HEK293T (cell line): ENCODE data around the gene BRIP1.
"Not testable (repeated sequence)": the region's sequence is repeated elsewhere in the genome, so short reads cannot be mapped to it uniquely, and the experiment has no call there.

ENCODE experiments used
- CTCF ChIA-PET: fragments of 350-600 bp; formaldehyde crosslinking; extraction: SDS; loops from one replicate; lab custom pipeline; 2021; ENCODE audit warnings: antibody characterized with exemption, inconsistent platforms; lab: Yijun Ruan, JAX
- POLR2A ChIA-PET: fragments of 350-600 bp; formaldehyde crosslinking; extraction: SDS; loops from one replicate; lab custom pipeline; 2020; ENCODE audit warnings: antibody characterized with exemption, inconsistent platforms; lab: Yijun Ruan, JAX
- DNase-seq: peaks from one replicate; pipeline ENCODE4 v3.0.0; 2012; ENCODE audit warnings: mixed read lengths; ENCODE audit errors: extremely low spot score
- ARNT ChIP-seq: fragments of 450-650 bp; IDR thresholded peaks from 2 replicates; pipeline ENCODE4 v1.6.1; 2017; ENCODE audit warnings: mild to moderate bottlenecking
- BHLHE40 ChIP-seq: fragments of 450-650 bp; IDR thresholded peaks from 2 replicates; pipeline ENCODE4 v1.6.1; 2016; ENCODE audit warnings: mild to moderate bottlenecking, moderate library complexity, borderline replicate concordance
- CTBP1 ChIP-seq: fragments of 450-650 bp; IDR thresholded peaks from 2 replicates; pipeline ENCODE4 v1.6.1; 2016; ENCODE audit warnings: borderline replicate concordance
- ELF4 ChIP-seq: fragments of 450-650 bp; IDR thresholded peaks from 2 replicates; pipeline ENCODE4 v1.6.1; 2017; ENCODE audit warnings: antibody characterized with exemption
- FOXA1 ChIP-seq: fragments of 450-650 bp; IDR thresholded peaks from 2 replicates; pipeline ENCODE4 v1.6.1; 2016; ENCODE audit warnings: mild to moderate bottlenecking
- FOXK2 ChIP-seq: fragments of 450-650 bp; IDR thresholded peaks from 2 replicates; pipeline ENCODE4 v1.6.1; 2016; ENCODE audit warnings: mild to moderate bottlenecking
- FOXM1 ChIP-seq: fragments of 450-650 bp; IDR thresholded peaks from 2 replicates; pipeline ENCODE4 v1.6.1; 2017; ENCODE audit warnings: mild to moderate bottlenecking, borderline replicate concordance
- HDGF ChIP-seq: fragments of 450-650 bp; IDR thresholded peaks from 2 replicates; pipeline ENCODE4 v1.6.1; 2017; ENCODE audit warnings: antibody characterized with exemption, borderline replicate concordance
- L3MBTL2 ChIP-seq: fragments of 450-650 bp; conservative IDR thresholded peaks from 2 replicates; pipeline ENCODE4 v1.6.1; 2016; ENCODE audit warnings: mild to moderate bottlenecking
- LEF1 ChIP-seq: fragments of 450-650 bp; IDR thresholded peaks from 2 replicates; pipeline ENCODE4 v1.6.1; 2017; ENCODE audit warnings: mild to moderate bottlenecking, borderline replicate concordance
- NFRKB ChIP-seq: fragments of 450-650 bp; IDR thresholded peaks from 2 replicates; pipeline ENCODE4 v1.6.1; 2016; ENCODE audit warnings: mild to moderate bottlenecking, moderate library complexity
- SP1 ChIP-seq: fragments of 450-650 bp; IDR thresholded peaks from 2 replicates; pipeline ENCODE4 v1.6.1; 2017
- SUZ12 ChIP-seq: fragments of 450-650 bp; IDR thresholded peaks from 2 replicates; pipeline ENCODE4 v1.6.1; 2016; ENCODE audit warnings: mild to moderate bottlenecking
- TARDBP ChIP-seq: fragments of 450-650 bp; IDR thresholded peaks from 2 replicates; pipeline ENCODE4 v1.6.1; 2016
- ZNF384 ChIP-seq: fragments of 450-650 bp; IDR thresholded peaks from 2 replicates; pipeline ENCODE4 v1.6.1; 2016
- TF ChIP-seq, protein P1 (sequence below): fragments of 450-650 bp; IDR thresholded peaks from 2 replicates; pipeline ENCODE4 v1.6.1; 2016

BRIP1 gene

DNA sequence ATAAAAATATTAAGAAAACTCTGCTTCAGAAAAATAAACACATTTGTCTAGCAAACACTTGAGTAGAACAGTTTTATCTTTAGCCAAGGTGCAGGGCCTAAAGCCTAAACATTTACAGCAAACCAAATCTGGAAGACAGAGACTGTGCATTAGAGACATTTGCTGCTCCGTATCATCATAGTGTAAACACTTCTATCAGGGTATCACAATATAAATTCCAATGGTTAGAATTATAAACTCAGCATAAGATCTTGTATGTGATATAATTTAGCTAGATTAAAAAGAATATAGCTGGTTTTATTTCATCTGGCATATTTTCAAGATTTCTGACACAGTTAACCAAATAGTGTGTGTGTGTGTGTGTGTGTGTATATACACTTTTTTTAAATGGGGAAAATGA, 138.6 kb downstream of the BRIP1 start:
- ChIA-PET CTCF (interaction anchor here (0.6 kb wide), 1 partner anchor 188 kb away, joined by 4 read pairs; no protein-coding TSS in a partner anchor), POLR2A (no interaction called here)
- no peak for DNase-seq
- TF ChIP-seq BHLHE40 = no peak
- TF ChIP-seq ARNT = no peak
- TF ChIP-seq, protein P1, sequence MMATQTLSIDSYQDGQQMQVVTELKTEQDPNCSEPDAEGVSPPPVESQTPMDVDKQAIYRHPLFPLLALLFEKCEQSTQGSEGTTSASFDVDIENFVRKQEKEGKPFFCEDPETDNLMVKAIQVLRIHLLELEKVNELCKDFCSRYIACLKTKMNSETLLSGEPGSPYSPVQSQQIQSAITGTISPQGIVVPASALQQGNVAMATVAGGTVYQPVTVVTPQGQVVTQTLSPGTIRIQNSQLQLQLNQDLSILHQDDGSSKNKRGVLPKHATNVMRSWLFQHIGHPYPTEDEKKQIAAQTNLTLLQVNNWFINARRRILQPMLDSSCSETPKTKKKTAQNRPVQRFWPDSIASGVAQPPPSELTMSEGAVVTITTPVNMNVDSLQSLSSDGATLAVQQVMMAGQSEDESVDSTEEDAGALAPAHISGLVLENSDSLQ = no peak
- no peak for TF ChIP-seq ELF4
- no peak for TF ChIP-seq SUZ12
- no peak for TF ChIP-seq HDGF
- TF ChIP-seq L3MBTL2 = no peak
- TF ChIP-seq CTBP1 = no peak
- no peak for TF ChIP-seq TARDBP
- no peak for TF ChIP-seq SP1
- no peak for TF ChIP-seq NFRKB
- TF ChIP-seq LEF1 = no peak
- TF ChIP-seq ZNF384 = no peak
- no peak for TF ChIP-seq FOXA1
- TF ChIP-seq FOXM1 = no peak
- TF ChIP-seq FOXK2 = no peak

DNA sequence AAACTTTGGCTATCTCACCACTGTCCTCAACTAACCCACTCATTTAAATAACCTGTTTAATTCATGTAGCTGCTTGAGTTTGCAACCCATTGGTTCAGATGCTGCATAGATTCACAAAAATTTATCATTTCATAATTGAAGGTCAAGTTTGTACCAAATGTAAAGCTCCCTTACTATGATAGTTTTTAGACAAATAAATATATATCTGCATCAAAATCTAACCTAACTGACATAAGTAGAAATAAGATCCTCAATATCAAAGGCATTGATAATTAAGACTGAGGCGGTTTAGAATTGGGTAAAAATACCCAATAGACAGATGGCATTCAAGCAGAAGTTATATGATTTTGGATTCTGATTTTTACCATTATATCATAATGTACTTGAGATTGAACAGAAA, 139.4 kb downstream of the BRIP1 start:
- ChIA-PET POLR2A (no interaction called here), CTCF (interaction anchor here (0.6 kb wide), 1 partner anchor 865 kb away, joined by 8 read pairs; no protein-coding TSS in a partner anchor)
- no peak for DNase-seq
- TF ChIP-seq HDGF (no peak), FOXK2 (no peak), BHLHE40 (no peak), FOXM1 (no peak), SUZ12 (no peak), SP1 (no peak), NFRKB (no peak), TARDBP (no peak), ELF4 (no peak), CTBP1 (no peak), FOXA1 (no peak), ARNT (no peak), L3MBTL2 (no peak), ZNF384 (no peak), LEF1 (no peak)
- TF ChIP-seq, protein P1 = no peak

DNA sequence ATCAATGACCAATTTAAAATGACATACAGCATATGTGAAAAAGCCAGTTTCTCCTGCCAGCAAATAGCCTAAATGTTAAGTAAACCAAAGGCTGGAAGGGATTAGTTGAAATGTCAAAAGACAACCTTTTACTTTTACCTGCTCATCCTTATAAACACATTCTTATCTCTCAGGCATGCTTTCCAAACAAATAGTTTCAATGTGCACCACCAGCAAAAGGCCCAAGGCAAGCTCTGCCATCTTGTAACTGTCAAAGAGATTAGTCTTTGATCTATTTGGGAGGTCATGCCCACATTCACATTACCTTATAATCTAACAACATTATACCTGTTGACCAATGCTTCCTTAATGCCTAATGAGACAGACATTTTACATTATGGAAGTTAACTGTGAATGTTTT, 140.1 kb downstream of the BRIP1 start:
- POLR2A ChIA-PET = no interaction called here
- no peak for DNase-seq
- CTCF ChIA-PET = no interaction called here
- TF ChIP-seq ELF4 = no peak
- no peak for TF ChIP-seq L3MBTL2
- TF ChIP-seq CTBP1 = no peak
- no peak for TF ChIP-seq FOXM1
- TF ChIP-seq TARDBP = no peak
- no peak for TF ChIP-seq ARNT

DNA sequence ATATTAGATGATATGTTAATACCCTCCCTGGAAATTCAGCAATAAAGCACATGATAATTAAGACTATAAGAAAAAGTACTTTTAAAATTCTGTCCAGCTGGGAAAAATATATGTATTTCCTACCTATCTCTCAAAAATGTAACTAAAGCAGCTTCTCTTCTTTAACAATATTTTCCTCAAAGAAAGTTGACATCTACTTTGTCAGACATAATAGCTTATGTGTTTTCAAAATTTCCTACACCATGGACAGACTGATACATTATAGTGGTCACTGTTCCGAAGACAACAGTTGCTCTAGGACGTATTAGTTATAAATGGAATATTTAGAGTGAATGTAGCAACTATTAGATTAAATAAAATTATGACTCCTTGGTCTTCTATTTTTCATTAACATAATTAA, 140.9 kb downstream of the BRIP1 start:
- DNase-seq = no peak
- POLR2A ChIA-PET = no interaction called here
- CTCF ChIA-PET = no interaction called here
- no peak for TF ChIP-seq FOXK2
- TF ChIP-seq ZNF384 = no peak
- TF ChIP-seq TARDBP = no peak
- TF ChIP-seq FOXA1 = no peak
- TF ChIP-seq L3MBTL2 = no peak
- no peak for TF ChIP-seq ARNT
- TF ChIP-seq ELF4 = no peak
- TF ChIP-seq, protein P1 = no peak
- TF ChIP-seq CTBP1 = no peak
- TF ChIP-seq NFRKB = no peak
- TF ChIP-seq SUZ12 = no peak
- no peak for TF ChIP-seq BHLHE40
- no peak for TF ChIP-seq FOXM1
- no peak for TF ChIP-seq SP1
- no peak for TF ChIP-seq LEF1

DNA sequence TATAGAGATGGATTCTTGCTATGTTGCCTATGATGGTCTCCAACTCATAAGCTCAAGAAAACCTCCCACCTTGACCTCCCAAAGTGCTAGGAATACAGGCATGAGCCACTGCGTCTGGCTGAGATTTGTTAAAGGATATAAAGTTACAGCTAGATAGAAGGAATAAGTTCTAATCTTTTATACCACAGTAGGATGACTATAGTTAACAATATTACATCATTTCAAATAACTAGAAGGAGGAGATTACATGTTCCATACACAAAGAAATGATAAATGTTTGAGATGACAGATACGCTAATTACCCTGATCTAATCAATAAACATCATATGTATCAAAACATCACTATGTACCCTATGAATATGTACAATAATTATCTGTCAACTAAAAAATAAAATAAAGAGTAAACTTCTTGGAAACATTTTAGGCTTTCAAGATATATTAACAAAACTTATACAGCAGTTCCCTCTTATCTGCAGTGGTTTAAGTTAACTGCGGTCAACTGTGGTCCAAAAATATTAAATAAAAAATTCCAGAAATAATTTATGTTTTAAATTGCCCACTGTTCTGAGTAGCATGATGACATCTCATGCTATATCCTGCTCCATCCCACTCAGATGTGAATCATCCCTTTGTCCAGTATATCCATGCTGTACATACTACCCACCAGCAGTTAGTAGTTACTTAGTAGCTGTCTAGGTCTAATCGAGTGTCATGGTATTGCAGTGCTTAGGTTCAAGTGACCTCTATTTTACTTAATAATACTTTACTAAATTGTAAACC, 143.1 kb downstream of the BRIP1 start:
- ChIA-PET POLR2A (no interaction called here), CTCF (no interaction called here)
- TF ChIP-seq ELF4 (no peak), CTBP1 (no peak), SUZ12 (no peak), ZNF384 (no peak), LEF1 (no peak), HDGF (no peak), FOXM1 (no peak), NFRKB (no peak), ARNT (no peak), FOXK2 (no peak), L3MBTL2 (no peak), SP1 (no peak), TARDBP (no peak)
- TF ChIP-seq, protein P1 = no peak
- no peak for DNase-seq

DNA sequence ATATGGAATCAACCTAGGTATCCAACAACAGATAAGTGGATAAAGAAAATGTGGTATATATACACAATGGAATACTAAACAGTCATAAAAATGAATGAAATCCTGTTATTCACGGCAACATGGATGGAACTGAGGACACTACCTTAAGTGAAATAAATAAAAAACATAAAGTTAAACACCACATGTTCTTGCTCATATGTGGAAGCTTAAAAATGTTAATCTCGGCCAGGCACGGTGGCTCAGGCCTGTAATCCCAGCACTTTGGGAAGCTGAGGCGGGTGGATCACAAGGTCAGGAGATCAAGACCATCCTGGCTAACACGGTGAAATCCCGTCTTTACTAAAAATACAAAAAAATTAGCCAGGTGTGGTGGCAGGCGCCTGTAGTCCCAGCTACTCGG, 144.1 kb downstream of the BRIP1 start:
- POLR2A ChIA-PET, DNase-seq, CTCF ChIA-PET: not testable (repeated sequence)
